Stimulated activated CD4-positive, alpha-beta T cell treated with anti-CD3 and anti-CD28 coated beads, Interleukin-15, amount 100 ng/mL, for 24 hours (primary cell): Measurements from ENCODE around the gene CACNA2D3.

ENCODE experiments used
- DNase-seq: peaks from one replicate; pipeline ENCODE4 v3.0.0-alpha.2; 2020

Gene CACNA2D3

DNA sequence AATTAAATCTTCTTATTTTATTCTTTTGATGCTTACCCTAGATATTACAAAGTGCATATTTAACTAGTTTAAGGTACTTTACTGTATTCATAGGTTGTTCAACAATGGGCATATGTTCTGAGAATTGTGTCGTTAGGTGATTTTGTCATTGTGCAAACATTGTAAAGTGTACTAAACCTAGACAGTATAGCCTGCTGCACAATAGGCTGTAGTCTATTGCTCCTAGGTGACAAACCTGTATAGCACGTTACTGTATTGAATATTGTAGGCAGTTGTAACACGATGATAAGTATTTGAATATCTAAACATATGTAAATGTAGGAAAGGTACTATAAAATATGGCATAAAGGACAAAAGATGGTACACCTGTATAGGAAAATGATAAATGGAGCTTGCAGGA lies 100.7 kb downstream of the CACNA2D3 start:
- DNase-seq: no peak

DNA sequence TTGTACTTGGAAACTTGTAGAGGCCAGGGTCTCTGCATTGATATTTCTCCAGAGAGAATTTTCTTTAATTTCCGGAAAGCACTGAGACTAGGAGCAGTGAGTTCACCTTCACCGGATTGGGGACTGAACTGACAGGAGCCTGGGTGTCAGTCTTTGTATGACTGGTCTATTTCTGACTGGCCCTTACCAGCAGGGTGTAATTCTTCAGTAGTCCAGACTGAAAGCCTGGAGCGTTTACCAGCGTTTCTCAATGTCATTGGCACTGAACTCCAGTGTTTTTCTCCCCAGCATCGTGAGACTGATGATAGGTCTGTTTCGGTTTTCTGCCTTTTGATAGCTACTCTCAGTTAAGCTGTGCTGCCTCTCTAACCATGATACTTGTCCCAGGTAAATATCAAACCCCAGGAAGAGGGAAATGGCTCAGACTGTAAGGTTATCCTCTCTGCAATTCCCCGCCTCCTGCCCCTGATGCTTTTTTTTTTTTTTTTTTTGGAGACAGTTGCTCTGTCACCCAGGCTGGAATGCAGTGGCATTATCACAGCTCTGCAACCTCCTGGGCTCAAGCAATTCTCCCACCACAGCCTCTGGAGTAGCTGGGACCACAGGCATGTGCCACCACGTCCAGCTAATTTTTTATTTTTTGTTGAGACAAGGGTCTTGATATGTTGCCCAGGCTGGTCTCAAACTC lies 103.6 kb downstream of the CACNA2D3 start:
- no peak for DNase-seq

DNA sequence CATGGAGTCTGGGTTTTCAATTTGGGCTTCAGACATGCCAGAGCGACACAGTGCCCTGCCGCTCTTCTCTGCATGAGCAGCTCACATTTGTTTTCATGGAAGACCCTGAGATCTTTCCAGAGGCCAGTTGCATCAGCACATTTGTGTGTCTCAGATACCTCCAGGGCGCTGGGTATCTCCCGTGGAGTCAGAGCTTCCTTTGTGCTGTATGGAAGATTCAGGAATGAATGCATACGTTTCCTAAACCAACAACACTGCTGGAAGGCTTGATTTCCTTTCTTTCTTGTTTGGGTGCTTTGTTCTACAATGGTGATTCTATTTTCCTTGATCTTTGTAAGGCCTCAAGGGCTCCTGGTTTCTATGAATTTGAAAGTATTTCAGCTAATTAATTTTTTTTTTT lies 106.5 kb downstream of the CACNA2D3 start:
- DNase-seq: no peak

DNA sequence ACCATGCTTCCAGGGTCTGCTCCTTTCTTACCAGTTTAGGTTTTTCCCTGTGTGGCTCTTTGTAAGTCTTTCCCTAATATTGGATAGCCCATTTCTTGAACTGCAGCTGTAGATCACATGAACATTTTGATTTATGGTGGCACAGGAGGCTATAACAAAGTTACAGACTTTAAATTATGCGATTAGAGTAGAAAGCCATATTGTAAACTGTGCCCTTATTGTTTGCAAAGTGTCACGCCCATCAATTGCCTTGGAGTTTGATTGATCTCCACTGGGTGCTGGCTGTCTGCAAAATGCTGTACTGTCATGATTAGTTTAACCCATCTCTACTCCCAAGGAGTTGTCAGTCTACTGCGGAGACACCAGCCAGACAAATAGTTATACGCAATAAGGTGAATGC lies 110.3 kb downstream of the CACNA2D3 start:
- no peak for DNase-seq

DNA sequence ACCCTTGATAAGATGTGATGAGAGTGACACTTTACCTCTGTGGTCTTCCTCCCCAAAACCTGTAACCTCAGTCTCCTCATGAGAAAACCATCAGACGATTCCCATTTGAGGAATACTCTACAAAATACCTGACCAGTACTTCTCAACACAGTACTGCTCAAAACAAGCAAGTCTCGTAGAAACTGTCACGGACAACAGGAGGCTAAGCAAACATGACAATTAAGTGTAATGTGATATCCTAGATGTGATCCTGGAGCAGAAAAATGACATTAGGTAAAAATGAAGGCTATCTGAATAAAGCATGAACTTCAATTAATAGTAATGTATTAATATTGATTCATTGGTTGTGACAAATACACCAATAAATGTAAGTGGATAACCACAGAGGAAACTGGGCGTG lies 113.6 kb downstream of the CACNA2D3 start:
- DNase-seq: no peak

DNA sequence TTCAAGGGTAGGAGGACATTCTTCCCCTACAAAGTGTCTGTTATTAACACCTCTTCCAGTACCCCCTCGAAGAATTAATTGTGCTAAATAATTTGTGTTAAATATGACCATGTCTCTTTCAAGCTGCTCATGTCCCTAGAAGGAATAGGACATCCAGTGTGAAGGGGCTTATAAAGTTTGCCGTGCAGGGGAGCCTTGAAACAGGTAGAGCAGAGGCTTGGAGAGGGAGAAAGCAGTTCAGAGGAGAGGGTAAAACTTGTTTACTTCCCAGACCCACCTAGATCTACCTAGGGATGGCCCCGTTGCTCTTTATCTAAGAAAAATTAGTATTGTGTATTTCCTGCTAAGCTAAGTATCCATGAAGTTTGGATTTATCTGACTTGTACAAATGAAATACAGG lies 114.8 kb downstream of the CACNA2D3 start:
- DNase-seq: no peak

DNA sequence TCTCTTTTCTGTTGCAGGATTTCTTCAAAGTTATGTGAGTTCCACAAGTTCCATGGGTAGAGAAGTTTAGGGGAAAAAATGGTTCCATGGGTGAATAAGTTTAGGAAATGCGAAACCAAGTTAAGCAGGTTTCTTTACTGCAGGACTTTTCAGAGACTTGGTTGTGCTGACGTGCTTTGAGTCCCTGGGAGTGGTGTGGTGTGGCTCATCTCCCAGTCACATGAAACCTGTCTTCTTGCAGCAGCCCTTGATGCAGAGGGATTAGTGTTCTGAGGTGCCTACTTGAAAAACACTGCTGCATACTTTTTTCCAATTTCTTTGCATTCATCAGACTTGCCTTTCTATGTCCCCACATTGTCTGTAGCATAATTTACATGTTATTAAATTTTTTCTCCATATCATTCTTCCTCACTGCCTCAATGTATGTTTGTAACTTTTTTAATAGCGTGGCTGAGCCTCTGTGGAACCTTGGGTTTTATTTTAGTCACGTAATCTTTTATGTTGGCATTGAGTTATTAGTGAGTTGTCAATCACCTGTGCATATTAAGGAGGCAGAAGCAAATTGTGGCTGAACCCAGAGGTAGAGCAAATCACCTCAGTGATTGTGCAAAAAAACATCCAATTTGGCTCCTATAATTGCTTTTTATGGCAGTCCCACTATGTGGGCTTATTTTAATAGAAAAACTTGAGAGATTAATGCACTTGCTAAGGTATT lies 115.6 kb downstream of the CACNA2D3 start:
- no peak for DNase-seq

DNA sequence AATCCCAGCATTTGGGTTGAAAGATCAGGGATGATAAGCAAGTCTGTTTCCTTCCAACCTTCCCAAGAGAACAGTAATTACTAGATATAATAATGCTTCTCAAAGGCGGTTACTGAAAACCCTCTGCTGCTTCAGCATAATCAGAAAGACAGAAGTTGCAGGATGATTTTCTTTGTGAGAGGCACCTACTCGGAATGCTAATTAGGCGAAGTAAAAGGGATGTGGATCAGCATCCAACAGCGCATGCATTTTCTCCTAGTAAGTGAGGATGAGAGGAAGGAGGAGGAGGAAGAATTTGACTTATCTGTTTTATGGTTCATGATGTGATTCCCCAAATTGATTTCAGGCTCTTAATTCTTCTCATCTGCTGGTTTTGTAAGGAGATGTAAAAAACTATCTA lies 118.0 kb downstream of the CACNA2D3 start:
- DNase-seq: no peak

DNA sequence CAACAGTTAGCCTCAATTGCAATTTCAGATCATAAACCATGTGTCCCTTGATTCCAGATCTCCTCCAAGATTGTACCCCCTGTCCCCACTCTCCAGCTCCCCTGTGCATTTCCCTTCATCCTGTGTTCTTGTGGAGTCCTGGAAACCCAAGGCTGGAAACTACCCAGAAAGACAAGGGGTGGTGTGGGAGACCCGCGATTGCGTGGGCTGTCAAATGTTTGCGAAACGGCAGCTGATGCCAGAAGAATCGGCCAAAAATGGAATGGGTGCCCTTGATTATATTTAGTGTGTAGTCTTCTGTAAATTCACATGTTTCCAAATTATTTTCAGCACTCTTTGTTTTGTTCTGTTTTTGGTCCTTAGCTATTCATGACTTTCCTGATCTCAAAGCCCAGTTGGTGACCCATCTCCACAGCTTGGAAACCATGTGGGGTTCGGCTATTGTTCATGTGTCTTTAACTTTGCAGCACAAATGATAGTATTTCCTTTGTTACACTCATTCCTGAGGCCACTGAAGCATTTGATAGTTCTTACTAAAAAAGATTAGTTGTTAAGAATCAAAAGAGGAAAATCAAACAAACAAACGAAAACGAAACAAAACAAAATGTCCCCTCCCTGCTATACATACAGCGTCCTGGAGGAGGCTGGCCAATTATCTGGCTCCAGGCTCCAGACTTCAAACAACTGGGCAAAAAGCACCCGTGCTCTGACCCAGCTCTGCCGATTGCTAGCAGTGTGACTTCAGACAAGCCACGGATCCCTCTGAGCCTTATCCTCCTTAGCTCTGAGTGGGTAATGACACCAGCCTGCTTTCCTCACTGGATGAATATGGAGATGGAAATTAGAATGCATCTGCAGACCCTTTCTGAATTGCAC lies 120.9 kb downstream of the CACNA2D3 start:
- no peak for DNase-seq

DNA sequence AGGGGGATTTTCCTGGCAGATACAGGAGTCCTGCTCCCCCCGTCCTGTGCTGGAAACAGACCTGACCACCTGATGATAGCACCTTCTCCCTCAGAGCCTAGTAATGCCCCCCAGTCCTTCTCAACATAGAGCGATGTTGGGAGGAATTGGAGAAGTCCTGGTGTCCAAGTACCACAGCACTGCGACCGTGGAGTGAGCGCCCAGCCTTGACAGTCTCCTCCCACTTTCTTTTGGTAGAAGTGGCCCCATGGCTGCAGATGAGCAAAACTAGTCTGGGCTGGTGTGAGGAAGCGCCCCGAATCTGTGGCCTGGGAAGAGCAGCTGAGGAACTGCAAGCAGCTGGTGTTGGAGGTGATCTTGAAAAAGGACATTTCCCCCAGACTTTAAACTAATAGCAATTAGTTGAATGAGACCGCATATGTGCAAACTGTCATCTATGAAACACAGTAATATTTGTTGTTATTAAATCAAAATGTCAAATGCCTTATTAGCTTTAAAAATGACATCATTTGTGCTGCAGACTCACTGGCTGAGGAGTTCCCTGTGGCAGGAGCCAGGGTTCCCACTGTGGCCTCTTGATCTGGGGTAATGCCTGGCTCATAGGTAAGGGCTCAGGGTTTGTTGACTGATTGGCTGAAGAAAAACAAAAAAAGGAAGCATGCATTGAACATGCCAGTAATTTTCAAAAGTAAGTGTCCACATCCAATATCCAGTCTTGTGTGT lies 121.8 kb downstream of the CACNA2D3 start:
- no peak for DNase-seq

DNA sequence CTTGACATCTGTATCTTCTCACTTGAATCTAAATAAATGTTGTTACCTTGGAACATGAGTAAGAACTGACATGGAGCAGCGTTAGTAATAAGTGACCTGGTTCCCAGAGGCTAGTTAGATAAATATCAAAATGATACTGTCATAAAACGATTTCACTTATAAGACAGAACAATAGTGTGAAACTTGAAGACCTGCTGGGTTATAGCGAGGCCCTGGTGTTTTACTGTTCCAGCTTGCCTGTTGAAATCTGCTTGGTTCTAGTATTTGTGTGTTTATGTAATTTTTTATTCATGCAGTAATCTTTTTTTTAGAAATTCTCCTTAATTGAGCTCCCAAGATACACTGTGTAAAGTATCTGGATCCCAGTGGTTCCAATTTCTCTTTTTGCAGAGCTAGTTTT lies 129.4 kb downstream of the CACNA2D3 start:
- DNase-seq: no peak

DNA sequence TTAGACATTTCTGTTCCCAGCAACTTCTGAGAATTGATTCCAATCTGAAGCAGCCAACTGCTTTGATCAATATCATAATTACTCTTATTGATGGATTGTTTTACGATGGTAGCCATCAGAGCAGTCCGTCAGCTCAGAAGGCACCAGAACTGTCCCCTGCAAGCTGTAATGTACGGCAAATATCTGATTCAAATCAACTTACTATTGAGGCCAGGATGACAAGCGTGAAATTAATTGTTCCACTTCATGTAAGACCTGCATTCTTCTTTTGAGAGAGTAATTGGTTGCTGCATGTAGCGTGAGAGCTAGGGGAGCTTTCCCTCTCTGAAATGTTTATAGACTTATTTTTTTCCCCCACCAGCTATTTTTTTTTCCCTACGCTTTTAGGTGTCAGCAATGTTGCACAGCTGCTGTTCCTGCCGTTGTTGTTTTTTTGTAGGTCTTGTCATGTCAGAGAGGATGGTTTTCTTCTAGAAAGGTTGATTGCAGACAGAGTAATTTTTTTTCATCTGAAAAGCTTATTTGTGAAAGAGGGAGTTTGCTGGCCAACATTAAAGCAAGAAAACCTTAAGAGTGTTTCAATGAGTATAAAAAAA lies 134.9 kb downstream of the CACNA2D3 start:
- DNase-seq: no peak

DNA sequence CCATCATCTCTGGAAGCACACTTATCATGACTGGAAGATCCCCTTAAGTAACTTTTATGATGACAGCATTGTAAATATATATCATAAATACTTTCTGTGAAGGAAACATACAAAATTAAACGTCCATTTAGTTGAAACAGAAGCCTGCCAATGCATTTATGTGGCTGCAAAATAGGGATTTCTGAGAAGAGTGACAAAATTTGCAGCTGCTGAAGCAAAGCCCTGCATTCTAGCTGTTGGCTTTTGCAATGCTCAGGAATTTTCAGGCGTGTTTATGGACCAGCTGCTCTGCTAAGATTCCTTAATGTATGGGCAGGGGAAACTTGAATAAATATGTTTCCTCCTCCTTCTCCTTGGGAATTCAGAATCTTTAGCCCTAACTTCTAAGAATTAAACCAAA lies 137.3 kb downstream of the CACNA2D3 start:
- no peak for DNase-seq

DNA sequence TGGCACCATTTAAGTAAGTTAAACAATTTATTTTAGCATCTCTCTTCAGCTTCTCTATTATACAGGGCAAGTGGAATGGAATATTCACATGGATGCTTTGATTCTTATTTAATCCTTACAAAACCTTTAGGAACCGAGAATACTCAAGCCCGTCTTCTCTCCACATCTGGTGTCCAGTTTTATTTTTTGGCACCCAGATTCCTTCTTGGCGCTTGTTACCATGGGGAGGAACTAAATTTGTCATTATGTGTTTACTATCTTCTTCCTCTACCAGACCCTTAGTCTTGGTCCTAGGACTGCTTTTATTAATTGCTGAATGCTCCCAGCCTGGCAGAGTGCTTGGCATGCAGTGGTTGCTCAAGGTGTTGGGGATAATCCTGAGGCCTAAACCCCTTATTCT lies 138.8 kb downstream of the CACNA2D3 start:
- no peak for DNase-seq

DNA sequence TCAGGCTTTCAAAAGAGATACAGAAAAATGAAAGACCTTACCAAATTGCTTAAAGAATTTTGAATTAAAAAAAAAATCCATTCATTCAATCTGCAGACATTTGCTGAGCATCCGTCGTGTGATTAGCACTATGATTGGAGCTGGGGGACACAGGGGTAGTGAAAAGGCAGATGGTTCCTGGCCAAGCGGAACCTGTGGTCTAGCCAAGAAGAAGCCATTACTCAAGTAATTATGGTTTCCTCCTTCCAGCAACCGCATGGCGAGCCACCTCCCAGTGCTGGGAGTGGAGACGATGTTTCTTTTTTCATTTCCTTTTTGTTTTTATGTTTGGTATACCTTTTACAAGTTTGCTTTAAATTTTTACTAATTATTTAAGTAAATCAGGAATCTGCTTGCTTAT lies 140.2 kb downstream of the CACNA2D3 start:
- DNase-seq: no peak

DNA sequence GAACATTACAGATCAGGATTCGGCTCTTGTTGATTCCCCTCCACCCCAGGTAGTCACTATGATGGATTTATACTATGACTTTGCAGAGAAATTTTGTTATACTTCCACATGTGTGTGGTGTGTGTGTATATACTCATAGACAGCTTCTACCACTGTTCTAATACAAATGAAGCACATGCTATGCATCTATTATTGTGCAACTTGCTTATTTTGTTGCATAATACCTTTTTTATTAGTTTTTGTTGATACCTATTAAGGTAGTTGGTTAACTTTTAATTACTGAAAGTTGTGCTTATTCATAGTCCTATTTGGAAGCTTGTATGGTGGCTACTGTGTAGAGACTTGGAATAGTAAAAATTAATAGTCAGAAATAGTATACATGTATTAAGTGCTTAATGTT lies 140.6 kb downstream of the CACNA2D3 start:
- DNase-seq: no peak

DNA sequence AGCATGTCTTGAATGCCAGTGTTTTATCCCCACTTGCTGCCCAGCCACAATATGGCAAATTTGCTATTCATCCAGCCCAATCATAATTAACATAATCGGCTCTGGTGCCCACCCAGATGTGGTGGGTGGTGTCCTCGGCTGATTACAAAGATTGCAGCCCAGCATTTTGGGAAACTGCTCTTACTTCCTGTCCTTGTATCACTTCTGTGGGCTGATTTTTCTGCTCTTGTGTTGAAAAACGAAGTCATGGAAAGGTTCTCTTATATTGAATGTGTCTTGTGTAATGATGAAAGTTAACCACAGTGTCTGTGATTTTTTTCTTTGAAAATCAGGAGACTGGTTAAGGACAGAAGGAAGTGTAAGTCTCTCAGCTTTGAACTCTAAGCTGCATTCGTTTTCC lies 141.7 kb downstream of the CACNA2D3 start:
- no peak for DNase-seq

DNA sequence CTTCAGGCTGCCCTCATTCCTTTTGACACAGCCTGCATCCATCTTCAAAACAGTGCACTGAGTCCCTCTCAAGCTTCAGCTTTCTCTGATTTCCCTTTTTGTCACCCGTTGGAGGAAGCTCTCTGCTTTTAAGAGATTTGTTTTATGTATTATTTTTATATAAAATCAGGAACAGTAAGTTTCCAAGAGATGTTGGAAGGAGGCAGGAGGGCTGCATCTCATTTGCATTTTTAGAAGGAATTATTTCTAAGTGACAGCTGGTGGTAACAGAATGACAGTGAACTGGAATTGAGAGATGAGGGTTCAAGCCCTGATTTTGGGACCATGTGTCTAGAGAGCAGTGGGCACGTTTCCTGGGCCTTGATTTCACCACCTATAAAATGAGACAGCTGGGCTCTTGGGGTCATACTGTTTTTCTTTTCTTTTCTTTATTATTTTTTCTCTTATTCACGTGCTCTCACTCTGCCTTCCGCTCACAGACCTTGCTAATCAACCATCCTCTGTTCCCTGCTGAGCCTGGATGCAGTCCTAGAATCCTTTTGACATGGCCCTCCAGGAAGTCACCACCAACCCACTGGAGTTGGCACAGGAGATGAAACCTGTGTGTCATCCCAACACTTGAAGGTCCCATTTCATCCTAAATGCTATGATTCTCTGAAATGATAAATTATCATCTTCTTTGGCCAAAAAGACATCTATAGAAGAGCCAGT lies 148.6 kb downstream of the CACNA2D3 start:
- DNase-seq: no peak

DNA sequence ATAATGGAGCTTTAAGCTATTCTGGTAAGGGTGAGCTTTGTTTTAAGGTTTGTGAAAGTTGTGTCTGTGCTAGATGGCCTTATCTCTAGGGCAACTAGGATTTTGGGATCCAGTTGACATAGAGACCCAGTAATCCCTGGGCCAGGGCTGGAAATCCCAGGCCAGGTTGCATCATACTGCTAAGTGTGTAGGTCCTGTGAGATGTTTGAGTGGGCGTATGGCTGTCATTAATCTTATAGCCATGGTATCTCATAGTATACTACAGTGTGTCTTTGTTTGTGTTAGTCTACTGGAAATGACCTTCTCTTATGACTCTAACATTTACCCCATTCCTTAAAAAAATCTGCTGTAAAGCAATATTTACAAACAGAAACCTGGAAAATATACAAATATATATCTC lies 151.4 kb downstream of the CACNA2D3 start:
- DNase-seq: no peak

DNA sequence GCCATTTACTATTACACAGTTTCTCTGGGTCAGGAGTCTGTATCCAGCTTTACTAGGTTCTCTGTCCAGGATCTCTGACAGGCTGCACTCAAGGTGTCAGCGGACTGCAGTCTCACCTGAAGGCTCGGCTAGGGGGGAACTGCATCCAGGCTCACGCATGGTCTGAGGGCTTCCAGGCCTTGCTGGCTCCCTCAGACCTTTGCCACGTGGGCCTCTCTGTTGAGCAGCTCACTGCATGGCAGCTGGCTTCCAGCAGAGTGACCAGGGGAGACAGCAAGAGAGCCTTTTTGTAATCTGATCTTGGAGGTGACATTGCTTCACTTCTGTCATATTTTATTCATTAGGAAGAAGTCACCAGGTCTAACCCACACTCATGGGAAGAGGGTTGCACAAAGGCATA lies 152.3 kb downstream of the CACNA2D3 start:
- DNase-seq: no peak

DNA sequence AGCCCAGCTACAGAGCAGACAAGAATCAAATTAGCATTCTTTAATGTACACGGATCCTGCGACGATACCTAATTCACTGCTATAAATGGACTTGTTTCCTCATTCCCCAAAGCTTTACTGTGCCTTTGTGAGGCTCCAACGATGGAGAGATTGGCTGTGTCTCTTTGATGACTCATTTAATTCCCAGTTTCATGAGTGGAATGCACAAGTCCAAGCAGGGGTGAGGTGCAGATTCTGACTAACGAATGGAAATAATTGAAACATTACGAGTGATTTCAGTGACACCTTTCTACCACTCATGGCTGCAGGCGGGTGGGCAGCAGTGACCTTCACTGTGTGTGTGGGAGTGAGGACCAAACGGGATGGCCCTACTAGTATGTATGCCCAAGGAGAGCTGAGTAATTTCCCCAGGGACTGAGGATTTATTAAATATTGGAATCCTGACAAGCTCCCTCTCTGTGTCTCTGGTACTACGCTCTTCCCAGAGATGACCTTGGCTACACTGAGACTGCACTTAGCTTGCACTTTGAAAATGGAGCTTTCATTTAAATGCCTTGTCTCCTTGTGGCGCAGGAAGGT lies 156.7 kb downstream of the CACNA2D3 start:
- DNase-seq: no peak

DNA sequence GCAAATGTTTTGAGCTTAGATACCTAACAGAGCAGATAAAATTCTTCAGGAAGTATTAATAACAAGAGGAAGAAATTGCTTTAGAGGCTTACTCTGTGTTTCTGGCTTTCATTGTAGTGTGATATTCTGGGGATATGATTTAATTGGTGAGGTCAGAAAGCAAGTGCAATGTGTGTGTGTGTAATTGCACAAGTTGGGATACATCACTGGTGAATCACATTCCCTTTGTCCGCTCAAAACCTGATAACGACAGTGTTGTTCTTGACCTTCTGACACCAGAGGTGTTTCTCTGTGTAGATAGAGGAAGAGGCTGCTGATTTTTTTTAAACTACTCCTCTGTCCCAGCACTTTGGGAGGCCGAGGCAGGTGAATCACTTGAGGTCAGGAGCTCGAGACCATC lies 161.1 kb downstream of the CACNA2D3 start:
- DNase-seq: no peak
